Neuronal stem cell (in vitro differentiated cells): ENCODE results near the gene SUPT20HL2.

Experiments
- DNase-seq: peaks from one replicate; pipeline ENCODE4 v3.0.0-alpha.2; 2013; ENCODE audit warnings: low spot score
- H2AFZ ChIP-seq: one replicate; pipeline ENCODE4 v1.6.1; 2013; ENCODE audit warnings: mild to moderate bottlenecking, low read length, inconsistent platforms
- H2AK5ac ChIP-seq: 2 replicates; pipeline ENCODE4 v1.6.1; 2013; ENCODE audit warnings: low read depth, mild to moderate bottlenecking, inconsistent platforms, low read length, moderate library complexity, mixed read lengths
- H2BK120ac ChIP-seq: 2 replicates; pipeline ENCODE4 v1.6.1; 2013; ENCODE audit warnings: low read depth, mild to moderate bottlenecking, inconsistent platforms, low read length, moderate library complexity, mixed read lengths
- H2BK12ac ChIP-seq: one replicate; pipeline ENCODE4 v1.6.1; 2013; ENCODE audit warnings: low read length, inconsistent platforms
- H2BK15ac ChIP-seq: 2 replicates; pipeline ENCODE4 v1.6.1; 2013; ENCODE audit warnings: mild to moderate bottlenecking, low read length, inconsistent platforms, mixed read lengths
- H2BK5ac ChIP-seq: one replicate; pipeline ENCODE4 v1.6.1; 2013; ENCODE audit warnings: inconsistent platforms, mild to moderate bottlenecking, low read length, moderate library complexity
- H3K14ac ChIP-seq: one replicate; pipeline ENCODE4 v1.6.1; 2013; ENCODE audit warnings: low read length, inconsistent platforms
- H3K18ac ChIP-seq: 2 replicates; pipeline ENCODE4 v1.6.1; 2013; ENCODE audit warnings: low read length, inconsistent platforms
- H3K23ac ChIP-seq: 2 replicates; pipeline ENCODE4 v1.6.1; 2013; ENCODE audit warnings: low read depth, mild to moderate bottlenecking, mixed read lengths, low read length, inconsistent platforms; ENCODE audit not compliant: poor library complexity
- H3K27ac ChIP-seq: replicated peaks from 3 replicates; pipeline ENCODE4 v1.5.1; 2013; ENCODE audit warnings: low read length, inconsistent platforms
- H3K27me3 ChIP-seq, 3 experiments: 2 replicates each; pipeline ENCODE4 v1.6.1; 2013; ENCODE audit warnings: low read length in 3 of 3, mild to moderate bottlenecking in 2 of 3, inconsistent platforms in 1 of 3, low read depth in 1 of 3, mixed read lengths in 1 of 3, moderate library complexity in 1 of 3; ENCODE audit not compliant: control insufficient read depth in 3 of 3, insufficient read depth in 3 of 3
- H3K36me3 ChIP-seq, 2 donors: replicated peaks in 1 of 2; 2 replicates each; pipeline ENCODE4 v1.6.1; 2013; ENCODE audit warnings: low read length in 2 of 2; ENCODE audit not compliant: control insufficient read depth in 2 of 2, insufficient read depth in 2 of 2
- H3K4ac ChIP-seq: 2 replicates; pipeline ENCODE4 v1.6.1; 2013; ENCODE audit warnings: inconsistent platforms, mild to moderate bottlenecking, low read length, moderate library complexity
- H3K4me1 ChIP-seq, 2 donors: 1 replicate in 1 of 2; 2 replicates in 1 of 2; pipeline ENCODE4 v1.6.1; 2013; ENCODE audit warnings: low read length in 2 of 2, low read depth in 1 of 2; ENCODE audit not compliant: control insufficient read depth in 2 of 2, insufficient read depth in 1 of 2
- H3K4me2 ChIP-seq: one replicate; pipeline ENCODE4 v1.6.1; 2013; ENCODE audit warnings: mild to moderate bottlenecking, low read length, inconsistent platforms; ENCODE audit not compliant: insufficient read depth, poor library complexity, severe bottlenecking
- H3K4me3 ChIP-seq, 2 donors: 2 replicates each; pipeline ENCODE4 v1.5.1; 2013; ENCODE audit warnings: low read length in 2 of 2, mild to moderate bottlenecking in 2 of 2, inconsistent platforms in 1 of 2, moderate library complexity in 1 of 2
- H3K79me1 ChIP-seq: one replicate; pipeline ENCODE4 v1.6.1; 2013; ENCODE audit warnings: low read depth, mild to moderate bottlenecking, inconsistent platforms, low read length, moderate library complexity
- H3K9ac ChIP-seq: one replicate; pipeline ENCODE4 v1.6.1; 2013; ENCODE audit warnings: mild to moderate bottlenecking, low read depth, low read length, inconsistent platforms; ENCODE audit not compliant: poor library complexity
- H3K9me3 ChIP-seq, 2 donors: replicated peaks in 1 of 2; 2 replicates each; pipeline versions ENCODE3 to v1.6.1; 2013; ENCODE audit warnings: low read length in 2 of 2, mild to moderate bottlenecking in 2 of 2, inconsistent platforms in 1 of 2, low read depth in 1 of 2, mixed read lengths in 1 of 2, moderate library complexity in 1 of 2; ENCODE audit not compliant: control insufficient read depth in 2 of 2, insufficient read depth in 1 of 2
- H4K8ac ChIP-seq: one replicate; pipeline ENCODE4 v1.6.1; 2013; ENCODE audit warnings: low read depth, mild to moderate bottlenecking, inconsistent platforms, low read length, moderate library complexity
- H4K91ac ChIP-seq: one replicate; pipeline ENCODE4 v1.6.1; 2013; ENCODE audit warnings: low read length, low read depth, mild to moderate bottlenecking, inconsistent platforms; ENCODE audit not compliant: poor library complexity
- WGBS, 2 donors: extraction: QIAGEN DNeasy Blood & Tissue Kit; methylation state at CpG; one replicate each; pipeline ENCODE4 v1.1.7; 2013; ENCODE audit warnings: missing lambda C conversion rate in 2 of 2, mixed read lengths in 1 of 2; ENCODE audit not compliant: insufficient read length in 2 of 2, insufficient replicate concordance in 1 of 2; ENCODE audit errors: extremely low coverage in 2 of 2; 5-methylcytosine and 5-hydroxymethylcytosine counted together

The SUPT20HL2 gene

GRCh38 chrX:24264383-24264782, 49.5 kb downstream of the SUPT20HL2 start:
- H3K4me1 ChIP-seq: no peaks in the 10 kb centered on the region
- H3K27ac ChIP-seq: no peak overlapping the region
- H3K9me3 ChIP-seq: no peaks in the 10 kb centered on the region
- DNase-seq: no peak
- no peak overlapping the region for H3K14ac ChIP-seq
- H4K8ac ChIP-seq: no peak overlapping the region
- H3K18ac ChIP-seq: no peak overlapping the region
- H2BK15ac ChIP-seq: no peak overlapping the region
- H3K4me3 ChIP-seq: no peak overlapping the region
- H3K4me2 ChIP-seq: no peak overlapping the region
- no peak overlapping the region for H3K4ac ChIP-seq
- H4K91ac ChIP-seq: no peak overlapping the region
- no peaks in the 10 kb centered on the region for H3K36me3 ChIP-seq
- H2BK5ac ChIP-seq: no peak overlapping the region
- no peak overlapping the region for H2BK120ac ChIP-seq
- H2BK12ac ChIP-seq: no peak overlapping the region
- H3K27me3 ChIP-seq: peaks cover 0 to 3% (median 0%) of the 10 kb centered on the region in 3 experiments
- no peak overlapping the region for H3K23ac ChIP-seq
- H2AK5ac ChIP-seq: no peak overlapping the region
- H3K79me1 ChIP-seq: no peaks in the 10 kb centered on the region
- WGBS, 2 donors: no CpG with 5 or more reads among the region's 6 CpGs
- no peak overlapping the region for H2AFZ ChIP-seq
- no peak overlapping the region for H3K9ac ChIP-seq

- Histone ChIP-seq H2BK15ac (no peak overlapping the region), H3K4me3 (no peak overlapping the region), H3K14ac (no peak overlapping the region), H3K4ac (no peak overlapping the region), H2BK12ac (no peak overlapping the region), H4K91ac (no peak overlapping the region), H4K8ac (no peak overlapping the region), H3K9ac (no peak overlapping the region), H3K36me3 (no peaks in the 10 kb centered on the region), H3K23ac (no peak overlapping the region), H2BK5ac (no peak overlapping the region), H3K4me1 (no peaks in the 10 kb centered on the region), H2AK5ac (no peak overlapping the region), H3K27me3 (no peaks in the 10 kb centered on the region), H3K4me2 (no peak overlapping the region), H3K79me1 (no peaks in the 10 kb centered on the region), H2AFZ (no peak overlapping the region), H2BK120ac (no peak overlapping the region), H3K27ac (no peak overlapping the region), H3K9me3 (no peaks in the 10 kb centered on the region), H3K18ac (no peak overlapping the region)
- no CpG with 5 or more reads among the region's 3 CpGs for WGBS, 2 donors
- DNase-seq: no peak
Observed at GRCh38 chrX:24262309-24262708, 51.6 kb downstream of the SUPT20HL2 start.
